ENCODE data around the gene ODAD2.
A peak's percentile ranks its signal among the peaks of the same experiment; 100 is the strongest.
"Not testable (repeated sequence)": the region's sequence is repeated elsewhere in the genome, so short reads cannot be mapped to it uniquely, and the experiment has no call there.

ODAD2 gene

GRCh38 chr10:27998178-27998953, 513 bp downstream of the ODAD2 start:
- TF ChIP-seq CTCF (IDR thresholded peaks at IDR 0.05; ENCODE audit: low read depth, low read length, missing control alignments) = no peak
- H3K4me3 ChIP-seq (ENCODE audit: low read depth, low read length) = peak overlapping the region; percentile 61
- peak; percentile 12 for DNase-seq (ENCODE audit: low read depth)
- in situ Hi-C loops (cut with HindIII; ENCODE audit: low sequenced_read_pairs) = no loop called here

GRCh38 chr10:27997865-27998177, 1.1 kb downstream of the ODAD2 start:
- no peak for TF ChIP-seq CTCF (IDR thresholded peaks at IDR 0.05; ENCODE audit: low read depth, low read length, missing control alignments)
- DNase-seq (ENCODE audit: low read depth) = no peak
- in situ Hi-C loops (cut with HindIII; ENCODE audit: low sequenced_read_pairs) = no loop called here
- peak overlapping the region; percentile 61 for H3K4me3 ChIP-seq (ENCODE audit: low read depth, low read length)

GRCh38 chr10:27995311-27995710, 3.6 kb downstream of the ODAD2 start:
- TF ChIP-seq CTCF (IDR thresholded peaks at IDR 0.05; ENCODE audit: low read depth, low read length, missing control alignments) = no peak
- in situ Hi-C loops (cut with HindIII; ENCODE audit: low sequenced_read_pairs) = no loop called here
- no peak for DNase-seq (ENCODE audit: low read depth)
- H3K4me3 ChIP-seq (ENCODE audit: low read depth, low read length) = no peak overlapping the region

- in situ Hi-C loops (cut with HindIII; ENCODE audit: low sequenced_read_pairs); DNase-seq (ENCODE audit: low read depth); H3K4me3 ChIP-seq (ENCODE audit: low read depth, low read length): not testable (repeated sequence)
Observed at GRCh38 chr10:27989357-27989756, 9.5 kb downstream of the ODAD2 start.

GRCh38 chr10:27986821-27987220, 12.1 kb downstream of the ODAD2 start:
- H3K4me3 ChIP-seq (ENCODE audit: low read depth, low read length) = no peak overlapping the region
- no peak for TF ChIP-seq CTCF (IDR thresholded peaks at IDR 0.05; ENCODE audit: low read depth, low read length, missing control alignments)
- no peak for DNase-seq (ENCODE audit: low read depth)
- in situ Hi-C loops (cut with HindIII; ENCODE audit: low sequenced_read_pairs) = no loop called here

GRCh38 chr10:27982875-27983543, 15.9 kb downstream of the ODAD2 start:
- no peak for DNase-seq (ENCODE audit: low read depth)
- no peak for TF ChIP-seq CTCF (IDR thresholded peaks at IDR 0.05; ENCODE audit: low read depth, low read length, missing control alignments)
- no peak overlapping the region for H3K4me3 ChIP-seq (ENCODE audit: low read depth, low read length)
- in situ Hi-C loops (cut with HindIII; ENCODE audit: low sequenced_read_pairs) = no loop called here

GRCh38 chr10:27981744-27982143, 17.1 kb downstream of the ODAD2 start:
- no peak overlapping the region for H3K4me3 ChIP-seq (ENCODE audit: low read depth, low read length)
- in situ Hi-C loops (cut with HindIII; ENCODE audit: low sequenced_read_pairs) = no loop called here
- DNase-seq (ENCODE audit: low read depth) = no peak
- no peak for TF ChIP-seq CTCF (IDR thresholded peaks at IDR 0.05; ENCODE audit: low read depth, low read length, missing control alignments)

- H3K4me3 ChIP-seq (ENCODE audit: low read depth, low read length); in situ Hi-C loops (cut with HindIII; ENCODE audit: low sequenced_read_pairs); DNase-seq (ENCODE audit: low read depth): not testable (repeated sequence)
Observed at GRCh38 chr10:27970795-27971194, 28.1 kb downstream of the ODAD2 start.

GRCh38 chr10:27969931-27970330, 28.9 kb downstream of the ODAD2 start:
- in situ Hi-C loops (cut with HindIII; ENCODE audit: low sequenced_read_pairs); H3K4me3 ChIP-seq (ENCODE audit: low read depth, low read length); DNase-seq (ENCODE audit: low read depth): not testable (repeated sequence)
